ENCODE measurements around the gene FLAD1.

GRCh38 chr1:154955039-154955717 is 28.0 kb upstream of the FLAD1 start:
- no peak for TF ChIP-seq CTCF (IDR thresholded peaks at IDR 0.05; ENCODE audit: insufficient read depth, low read depth, low read length)
- no peak for TF ChIP-seq EZH2 (IDR thresholded peaks at IDR 0.05; ENCODE audit: insufficient read depth, low read length)
